GM21737 (cell line): ENCODE results near the gene PSKH1.
A peak's percentile ranks its signal among the peaks of the same experiment; 100 is the strongest.

Experiments
- ATAC-seq: cut with Tn5 transposase; IDR thresholded peaks from one replicate; pipeline ENCODE4 v1.9.1; 2021; ENCODE audit warnings: mild to moderate bottlenecking, moderate library complexity; ENCODE audit not compliant: unreplicated experiment

The PSKH1 gene

GRCh38 chr16:67953641-67954375, 60.8 kb downstream of the PSKH1 start:
- ATAC-seq = no peak

- ATAC-seq = no peak
Observed at GRCh38 chr16:67954421-67955196, 61.6 kb downstream of the PSKH1 start.

- ATAC-seq = no peak
Observed at GRCh38 chr16:67957622-67958021, 64.6 kb downstream of the PSKH1 start.

- ATAC-seq = no peak
Observed at GRCh38 chr16:67959536-67960329, 66.7 kb downstream of the PSKH1 start.

- ATAC-seq = no peak
Observed at GRCh38 chr16:67961551-67961957, 68.5 kb downstream of the PSKH1 start.

- ATAC-seq = no peak
Observed at GRCh38 chr16:67962135-67962534, 69.1 kb downstream of the PSKH1 start.

- ATAC-seq = no peak
Observed at GRCh38 chr16:67963292-67963661, 70.2 kb downstream of the PSKH1 start.

GRCh38 chr16:67963662-67964321, 70.7 kb downstream of the PSKH1 start:
- ATAC-seq = no peak

- no peak for ATAC-seq
Observed at GRCh38 chr16:67964477-67965131, 71.5 kb downstream of the PSKH1 start.

- no peak for ATAC-seq
Observed at GRCh38 chr16:67965668-67966548, 72.9 kb downstream of the PSKH1 start.

GRCh38 chr16:67966549-67967182, 73.6 kb downstream of the PSKH1 start:
- ATAC-seq = no peak

GRCh38 chr16:67967183-67967957, 74.3 kb downstream of the PSKH1 start:
- ATAC-seq = peak; percentile 10

- ATAC-seq = no peak
Observed at GRCh38 chr16:67967958-67968399, 74.9 kb downstream of the PSKH1 start.

GRCh38 chr16:67968400-67969253, 75.6 kb downstream of the PSKH1 start, which contains the start of gene SLC12A4:
SLC12A4 (minus strand) TSS chr16:67968637; CDS start chr16:67968553, 84 bp downstream.
- peak; percentile 81 for ATAC-seq

- ATAC-seq = no peak
Observed at GRCh38 chr16:67969254-67970039, 76.4 kb downstream of the PSKH1 start.

- no peak for ATAC-seq
Observed at GRCh38 chr16:67971111-67971510, 78.1 kb downstream of the PSKH1 start.
